Measurements from ENCODE around the gene ITSN2. TPM values are rescaled to one million over a fixed set of nuclear protein-coding genes. Genes with fewer than 3 reads are reported as not detected.

The ITSN2 gene
- total RNA-seq, 1 donor from 2014 or later, result 10.4 TPM

DNA sequence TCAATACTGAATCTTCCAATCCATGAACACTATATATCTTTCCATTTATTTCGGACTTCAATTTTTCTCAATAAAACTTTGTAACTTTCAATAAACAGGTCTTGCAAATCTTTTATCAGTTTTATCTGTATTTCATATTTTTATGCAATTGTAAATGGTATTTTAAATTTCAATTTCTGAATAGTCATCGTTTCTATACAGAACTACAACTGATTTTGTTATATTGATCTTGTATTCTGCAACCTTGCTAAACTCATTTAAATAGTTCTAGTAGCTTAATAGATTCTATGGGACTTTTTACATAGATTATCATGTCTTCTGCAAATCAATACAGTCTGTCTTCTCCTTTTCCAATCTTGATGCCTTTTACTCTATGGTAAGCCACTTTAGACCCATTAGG, 95.1 kb downstream of the ITSN2 start:
- H3K9me3 Mint-ChIP-seq, result no peaks in the 10 kb centered on the region
- no peaks in the 10 kb centered on the region for H4K20me1 ChIP-seq (ENCODE audit: low read depth)
- no peaks in the 10 kb centered on the region for H3K27me3 ChIP-seq
- no peak overlapping the region for H2AFZ ChIP-seq (replicated peaks)
- H3K4me3 Mint-ChIP-seq, result no peak overlapping the region
- H3K79me2 ChIP-seq (ENCODE audit: low read depth), result no peaks in the 10 kb centered on the region
- H3K4me3 ChIP-seq, result no peak overlapping the region
- no peaks in the 10 kb centered on the region for H3K36me3 ChIP-seq
- no peaks in the 10 kb centered on the region for H3K4me1 Mint-ChIP-seq
- no peaks in the 10 kb centered on the region for H3F3A ChIP-seq (ENCODE audit: low read depth)
- no peak overlapping the region for H3K4me2 ChIP-seq
- H3K4me1 ChIP-seq, result no peaks in the 10 kb centered on the region
- TF ChIP-seq EZH2phosphoT487 (IDR thresholded peaks at IDR 0.05) (no peak), EZH2 (IDR thresholded peaks at IDR 0.05) (no peak)
- TF ChIP-seq, protein P1, sequence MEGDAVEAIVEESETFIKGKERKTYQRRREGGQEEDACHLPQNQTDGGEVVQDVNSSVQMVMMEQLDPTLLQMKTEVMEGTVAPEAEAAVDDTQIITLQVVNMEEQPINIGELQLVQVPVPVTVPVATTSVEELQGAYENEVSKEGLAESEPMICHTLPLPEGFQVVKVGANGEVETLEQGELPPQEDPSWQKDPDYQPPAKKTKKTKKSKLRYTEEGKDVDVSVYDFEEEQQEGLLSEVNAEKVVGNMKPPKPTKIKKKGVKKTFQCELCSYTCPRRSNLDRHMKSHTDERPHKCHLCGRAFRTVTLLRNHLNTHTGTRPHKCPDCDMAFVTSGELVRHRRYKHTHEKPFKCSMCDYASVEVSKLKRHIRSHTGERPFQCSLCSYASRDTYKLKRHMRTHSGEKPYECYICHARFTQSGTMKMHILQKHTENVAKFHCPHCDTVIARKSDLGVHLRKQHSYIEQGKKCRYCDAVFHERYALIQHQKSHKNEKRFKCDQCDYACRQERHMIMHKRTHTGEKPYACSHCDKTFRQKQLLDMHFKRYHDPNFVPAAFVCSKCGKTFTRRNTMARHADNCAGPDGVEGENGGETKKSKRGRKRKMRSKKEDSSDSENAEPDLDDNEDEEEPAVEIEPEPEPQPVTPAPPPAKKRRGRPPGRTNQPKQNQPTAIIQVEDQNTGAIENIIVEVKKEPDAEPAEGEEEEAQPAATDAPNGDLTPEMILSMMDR (IDR thresholded peaks at IDR 0.05), result no peak
- H3K36me3 Mint-ChIP-seq, result peaks cover 2% of the 10 kb centered on the region
- no peak overlapping the region for H3K27ac ChIP-seq
- no peak overlapping the region for H3K27ac Mint-ChIP-seq
- no peak overlapping the region for H3K9ac ChIP-seq
- H3K27me3 Mint-ChIP-seq (ENCODE audit: insufficient read depth, low read depth), result peaks cover 4% of the 10 kb centered on the region
- no peaks in the 10 kb centered on the region for H3K9me3 ChIP-seq (ENCODE audit: low read depth)
- DNase-seq (ENCODE audit: low spot score), result no peak

DNA sequence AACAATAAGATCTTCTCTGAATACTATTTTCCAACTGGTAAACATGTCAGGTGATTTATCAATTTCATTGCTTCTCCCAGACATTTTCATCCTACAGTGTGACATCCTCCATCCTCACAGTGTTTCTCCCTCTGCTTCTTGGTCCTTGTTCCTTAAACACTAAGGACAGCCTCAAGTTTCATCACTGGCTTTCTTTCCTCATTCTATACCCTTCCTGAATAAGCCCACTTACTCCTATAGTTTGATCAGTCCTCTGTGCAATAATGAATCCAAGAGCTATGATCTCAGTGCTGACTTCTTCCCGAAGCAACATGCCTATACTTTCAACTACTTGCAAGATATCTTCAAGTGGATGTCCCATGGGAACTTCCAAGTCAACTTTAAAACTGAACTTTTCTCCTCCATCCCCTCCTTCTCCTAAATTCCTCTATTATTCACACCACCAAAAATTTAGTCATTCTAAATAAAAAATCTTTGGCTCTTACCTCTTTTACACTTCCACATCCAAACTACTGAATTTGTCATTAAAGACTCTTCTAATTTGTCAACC, 97.8 kb downstream of the ITSN2 start:
- H3K9ac ChIP-seq, result no peak overlapping the region
- no peak for DNase-seq (ENCODE audit: low spot score)
- no peaks in the 10 kb centered on the region for H3K9me3 Mint-ChIP-seq
- H3F3A ChIP-seq (ENCODE audit: low read depth), result no peaks in the 10 kb centered on the region
- no peak for TF ChIP-seq EZH2 (IDR thresholded peaks at IDR 0.05)
- TF ChIP-seq EZH2phosphoT487 (IDR thresholded peaks at IDR 0.05), result no peak
- TF ChIP-seq, protein P1 (IDR thresholded peaks at IDR 0.05), result no peak
- H3K36me3 ChIP-seq, result no peaks in the 10 kb centered on the region
- peaks cover 4% of the 10 kb centered on the region for H3K27me3 Mint-ChIP-seq (ENCODE audit: insufficient read depth, low read depth)
- no peaks in the 10 kb centered on the region for H3K4me1 Mint-ChIP-seq
- H4K20me1 ChIP-seq (ENCODE audit: low read depth), result no peaks in the 10 kb centered on the region
- no peak overlapping the region for H3K27ac Mint-ChIP-seq
- H3K4me2 ChIP-seq, result no peak overlapping the region
- H3K4me1 ChIP-seq, result peaks cover 4% of the 10 kb centered on the region
- H3K9me3 ChIP-seq (ENCODE audit: low read depth), result no peaks in the 10 kb centered on the region
- no peaks in the 10 kb centered on the region for H3K27me3 ChIP-seq
- H3K36me3 Mint-ChIP-seq, result peaks cover 4% of the 10 kb centered on the region
- no peak overlapping the region for H3K4me3 ChIP-seq
- H3K4me3 Mint-ChIP-seq, result no peak overlapping the region
- no peaks in the 10 kb centered on the region for H3K79me2 ChIP-seq (ENCODE audit: low read depth)
- no peak overlapping the region for H2AFZ ChIP-seq (replicated peaks)
- H3K27ac ChIP-seq, result no peak overlapping the region

DNA sequence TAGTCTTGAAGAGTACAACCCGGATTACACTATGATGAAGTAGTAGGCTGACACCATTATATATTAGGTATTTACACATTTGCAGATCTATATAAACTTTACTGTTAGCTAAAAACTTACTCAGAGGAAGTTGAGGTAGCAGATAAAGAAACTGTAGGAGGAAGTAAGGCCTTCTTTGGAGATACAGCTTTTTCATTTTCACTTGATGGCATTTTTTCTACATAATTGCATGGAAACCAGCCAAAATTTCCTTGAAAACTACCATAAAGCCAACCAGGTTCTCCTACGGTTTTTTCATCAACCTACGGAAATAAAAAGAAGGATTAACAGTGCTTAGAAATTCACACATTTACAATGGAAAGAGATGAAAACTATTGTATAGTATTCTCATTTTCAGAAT, 98.9 kb downstream of the ITSN2 start:
- H3K27me3 ChIP-seq, result no peaks in the 10 kb centered on the region
- H3K79me2 ChIP-seq (ENCODE audit: low read depth), result no peaks in the 10 kb centered on the region
- H3K27ac ChIP-seq, result no peak overlapping the region
- H3F3A ChIP-seq (ENCODE audit: low read depth), result no peaks in the 10 kb centered on the region
- peaks cover 4% of the 10 kb centered on the region for H3K4me1 ChIP-seq
- peaks cover 4% of the 10 kb centered on the region for H3K27me3 Mint-ChIP-seq (ENCODE audit: insufficient read depth, low read depth)
- H3K36me3 Mint-ChIP-seq, result peaks cover 4% of the 10 kb centered on the region
- H2AFZ ChIP-seq (replicated peaks), result no peak overlapping the region
- H3K9me3 ChIP-seq (ENCODE audit: low read depth), result no peaks in the 10 kb centered on the region
- no peaks in the 10 kb centered on the region for H3K4me1 Mint-ChIP-seq
- H3K36me3 ChIP-seq, result no peaks in the 10 kb centered on the region
- H4K20me1 ChIP-seq (ENCODE audit: low read depth), result no peaks in the 10 kb centered on the region
- no peak overlapping the region for H3K4me3 ChIP-seq
- H3K27ac Mint-ChIP-seq, result no peak overlapping the region
- no peak overlapping the region for H3K9ac ChIP-seq
- no peak for DNase-seq (ENCODE audit: low spot score)
- H3K9me3 Mint-ChIP-seq, result no peaks in the 10 kb centered on the region
- TF ChIP-seq EZH2 (IDR thresholded peaks at IDR 0.05) (no peak), EZH2phosphoT487 (IDR thresholded peaks at IDR 0.05) (no peak)
- TF ChIP-seq, protein P1 (IDR thresholded peaks at IDR 0.05), result no peak
- no peak overlapping the region for H3K4me3 Mint-ChIP-seq
- H3K4me2 ChIP-seq, result no peak overlapping the region

All from neural progenitor cell (in vitro differentiated cells).